NCI-H82 treated with DMSO at 0.1 percent for 48 hours (cell line): ENCODE measurements around the gene RANBP1.

Experiments used
- DNase-seq: peaks from one replicate; lab custom pipeline; 2025; ENCODE audit not compliant: unreplicated experiment; lab: John Stamatoyannopoulos, UW

The RANBP1 gene

GRCh38 chr22:20107951-20108756, 7.8 kb upstream of the RANBP1 start:
- no peak for DNase-seq

GRCh38 chr22:20108757-20109230, 7.1 kb upstream of the RANBP1 start:
- no peak for DNase-seq

GRCh38 chr22:20109411-20110358, 6.2 kb upstream of the RANBP1 start:
- no peak for DNase-seq

- DNase-seq: no peak
Observed at GRCh38 chr22:20110359-20110985, 5.4 kb upstream of the RANBP1 start.

- no peak for DNase-seq
Observed at GRCh38 chr22:20111045-20111688, 4.7 kb upstream of the RANBP1 start.

GRCh38 chr22:20111689-20112622, 3.9 kb upstream of the RANBP1 start:
- no peak for DNase-seq

GRCh38 chr22:20112623-20113511, 3.0 kb upstream of the RANBP1 start:
- DNase-seq: no peak

GRCh38 chr22:20113551-20114310, 2.2 kb upstream of the RANBP1 start:
- no peak for DNase-seq

- no peak for DNase-seq
Observed at GRCh38 chr22:20114506-20115475, 1.1 kb upstream of the RANBP1 start.

- DNase-seq: no peak
Observed at GRCh38 chr22:20116376-20116950, 559 bp downstream of the RANBP1 start.

GRCh38 chr22:20116951-20117632, 1.2 kb downstream of the RANBP1 start, which contains the start of gene TRMT2A:
Gene TRMT2A, minus strand, starts transcription at chr22:20117226. Its CDS starts 320 bp downstream, at chr22:20116906.
- DNase-seq: peak; percentile 79

- DNase-seq: no peak
Observed at GRCh38 chr22:20117633-20118299, 1.9 kb downstream of the RANBP1 start.

- no peak for DNase-seq
Observed at GRCh38 chr22:20118300-20119020, 2.6 kb downstream of the RANBP1 start.

GRCh38 chr22:20121856-20122415, 6.0 kb downstream of the RANBP1 start:
- no peak for DNase-seq
